G401.6 (cell line): ENCODE data around the gene MYH10.

ENCODE experiments used
- FAIRE-seq: peaks from 2 replicates; lab custom pipeline; 2012; peaks lifted over from hg19 to GRCh38; lab: Jason Lieb, UNC

The MYH10 gene

DNA sequence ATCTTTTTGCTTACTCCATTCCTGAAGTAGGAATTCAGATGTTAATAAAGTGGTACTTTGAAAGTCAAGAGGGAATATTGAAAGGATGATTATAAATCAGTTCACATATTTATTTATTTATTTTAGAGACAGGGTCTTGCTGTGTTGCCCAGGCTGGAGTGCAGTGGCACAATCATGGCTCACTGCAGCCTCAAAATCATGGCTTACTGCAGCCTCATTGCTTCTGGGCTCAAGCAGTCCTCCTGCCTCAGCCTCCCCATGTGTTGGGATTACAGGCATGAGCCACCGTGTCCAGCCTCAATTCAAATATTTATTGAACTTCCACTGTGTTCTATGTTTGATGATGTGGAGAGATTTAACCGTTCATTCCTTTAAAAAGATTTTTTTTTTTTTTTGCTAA is 188.2 kb downstream of the MYH10 start:
- no peak for FAIRE-seq

DNA sequence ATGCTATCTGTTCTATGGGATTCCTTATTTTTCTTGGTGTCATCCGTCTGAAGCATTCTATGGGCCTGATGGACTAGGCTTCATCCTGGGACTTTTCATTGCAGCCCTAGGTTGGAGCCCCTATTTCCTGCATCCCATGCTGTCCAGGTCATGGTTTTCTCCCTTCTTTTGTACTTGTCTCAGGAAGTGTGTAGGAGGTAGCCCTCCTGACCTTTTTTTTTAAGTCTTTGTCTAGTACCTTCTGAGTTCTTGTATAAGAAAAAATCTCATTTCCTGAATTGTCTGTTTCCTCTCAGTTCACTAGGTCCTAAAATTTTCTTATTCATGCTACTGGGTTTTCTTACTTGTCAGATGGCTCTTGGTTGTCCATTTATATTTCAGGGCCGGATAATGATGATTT is 188.8 kb downstream of the MYH10 start:
- no peak for FAIRE-seq

DNA sequence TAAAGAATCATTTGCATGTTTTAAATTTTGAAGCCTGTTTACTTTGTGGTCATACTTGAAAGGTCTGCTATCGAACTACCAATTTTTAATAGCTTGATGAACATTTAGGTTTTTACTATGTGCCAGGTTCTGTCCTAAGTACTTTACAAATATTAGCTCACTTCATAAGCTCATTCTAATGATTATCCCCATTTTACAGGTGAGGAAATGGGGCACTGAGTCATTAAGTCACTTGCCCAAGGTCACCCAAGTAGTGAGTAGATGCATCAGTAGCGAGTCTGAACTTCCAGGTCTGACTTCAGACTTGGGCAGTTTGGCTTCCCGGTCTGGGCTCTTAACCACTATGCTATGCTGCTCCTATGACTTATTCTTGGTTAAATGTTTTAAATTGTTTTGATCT is 190.8 kb downstream of the MYH10 start:
- no peak for FAIRE-seq

DNA sequence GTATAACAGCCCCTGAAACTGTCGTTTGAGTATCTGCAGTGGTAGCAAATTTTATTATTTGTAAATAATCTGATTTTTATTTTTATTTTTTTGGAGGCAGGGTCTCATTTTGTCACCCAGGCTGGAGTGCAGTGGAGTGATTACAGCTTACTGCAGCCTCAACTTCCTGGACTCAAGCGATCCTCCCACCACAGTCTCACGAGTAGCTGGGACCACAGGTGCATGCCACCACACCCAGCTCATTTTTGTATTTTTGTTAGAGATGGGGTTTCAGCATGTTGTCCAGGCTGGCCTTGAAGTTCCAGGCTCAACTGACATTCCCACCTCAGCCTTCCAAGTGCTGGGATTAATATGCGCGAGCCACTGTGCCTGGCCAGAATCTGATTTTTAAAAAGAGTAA is 192.1 kb downstream of the MYH10 start:
- no peak for FAIRE-seq

DNA sequence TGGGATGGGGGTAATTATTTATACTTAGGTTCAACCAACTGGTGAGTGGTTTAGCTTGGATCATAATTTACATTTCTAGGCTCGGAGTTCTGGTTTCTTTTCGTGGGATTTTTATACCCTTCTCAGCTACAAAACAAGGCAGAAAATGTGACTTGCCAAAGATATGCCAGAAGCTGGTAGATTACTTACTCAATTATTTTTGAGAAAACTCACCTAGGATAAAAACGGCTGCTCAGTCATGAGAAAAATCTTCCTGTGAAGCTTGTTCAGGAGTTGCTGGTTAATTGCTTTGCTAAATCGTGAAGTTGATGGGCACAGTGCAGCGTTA is 193.7 kb downstream of the MYH10 start:
- no peak for FAIRE-seq

DNA sequence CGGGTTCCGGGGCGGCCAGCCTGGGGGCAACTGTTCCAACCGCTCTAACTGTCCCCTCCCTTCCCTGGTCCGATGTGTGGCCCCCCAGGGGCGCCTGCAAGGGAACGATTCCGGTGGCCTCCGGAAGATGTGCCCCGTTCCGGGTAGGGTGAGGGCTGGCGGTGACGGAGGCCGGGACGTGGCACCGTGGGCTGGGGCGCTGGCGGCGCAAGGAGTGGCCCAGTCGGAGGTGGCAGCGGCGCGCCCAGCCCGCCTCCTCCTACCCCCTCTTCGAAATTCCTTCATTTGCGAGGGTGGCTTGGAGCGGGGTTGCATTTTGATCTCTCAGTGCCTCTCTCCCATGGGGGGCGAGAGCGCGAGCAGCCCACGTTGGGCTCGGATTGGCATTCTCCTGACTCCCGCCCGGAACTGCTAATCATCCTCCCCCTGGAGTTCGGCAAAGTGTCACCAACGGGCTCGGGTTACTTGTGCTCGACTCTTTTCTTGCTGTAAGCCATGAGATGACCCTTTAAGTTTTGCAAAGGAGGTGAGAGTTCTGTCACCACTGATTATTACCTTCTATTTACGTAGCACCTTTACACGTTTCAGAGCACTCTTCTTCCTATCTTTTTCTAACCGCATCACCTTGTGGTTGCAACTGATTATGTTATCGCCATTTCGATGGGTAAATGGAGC is 194.2 kb downstream of the MYH10 start:
- FAIRE-seq, result no peak

DNA sequence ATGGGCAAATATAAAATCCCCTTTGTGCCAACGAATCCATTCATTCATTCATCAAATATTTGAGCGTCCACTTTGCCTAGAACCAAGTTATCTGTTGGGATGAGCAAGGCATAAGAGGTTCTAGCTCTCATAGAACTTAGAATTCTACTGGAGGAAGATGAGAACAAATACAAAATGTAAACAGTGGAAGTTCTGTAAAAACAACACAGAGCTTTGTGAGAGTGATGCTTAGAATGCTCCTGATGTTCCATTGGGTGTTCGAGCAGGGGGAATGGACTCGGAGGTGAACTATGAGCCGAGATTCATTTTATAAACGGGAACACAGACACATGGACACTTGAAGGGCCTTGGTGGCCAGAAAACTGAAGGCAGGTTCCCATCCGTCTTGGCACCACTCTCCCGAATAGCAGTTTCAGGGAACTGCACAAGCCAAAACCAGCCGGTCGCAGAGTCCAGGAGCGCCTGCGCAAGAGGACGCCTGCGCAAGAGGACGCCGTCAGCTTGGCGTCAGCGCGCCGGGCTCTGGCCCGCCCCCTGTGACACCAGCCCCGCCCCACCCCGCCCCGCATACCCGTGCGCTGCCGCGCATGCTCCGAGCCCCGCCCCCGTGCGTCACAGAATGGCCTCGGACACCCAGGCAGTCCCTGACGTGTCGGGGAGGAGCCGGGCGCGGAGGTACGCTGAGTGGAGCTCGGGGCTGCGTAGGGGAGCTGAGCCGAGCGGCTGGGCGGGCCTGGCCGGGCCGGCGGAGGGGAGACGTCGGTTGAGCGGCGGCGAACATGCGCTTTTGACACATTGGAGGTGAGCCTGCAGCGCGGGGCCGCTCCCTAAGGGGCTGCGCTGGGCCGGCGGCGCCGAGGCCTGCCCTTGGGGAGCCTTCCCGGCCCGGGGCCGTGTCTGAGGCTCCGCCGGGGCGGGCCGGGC is 195.0 kb downstream of the MYH10 start, which contains the start of gene NDEL1:
Gene NDEL1, plus strand, starts transcription at position 640 of the 924 bp plus-strand sequence. CDS start 8,388 bp downstream, outside the sequence.
- no peak for FAIRE-seq

DNA sequence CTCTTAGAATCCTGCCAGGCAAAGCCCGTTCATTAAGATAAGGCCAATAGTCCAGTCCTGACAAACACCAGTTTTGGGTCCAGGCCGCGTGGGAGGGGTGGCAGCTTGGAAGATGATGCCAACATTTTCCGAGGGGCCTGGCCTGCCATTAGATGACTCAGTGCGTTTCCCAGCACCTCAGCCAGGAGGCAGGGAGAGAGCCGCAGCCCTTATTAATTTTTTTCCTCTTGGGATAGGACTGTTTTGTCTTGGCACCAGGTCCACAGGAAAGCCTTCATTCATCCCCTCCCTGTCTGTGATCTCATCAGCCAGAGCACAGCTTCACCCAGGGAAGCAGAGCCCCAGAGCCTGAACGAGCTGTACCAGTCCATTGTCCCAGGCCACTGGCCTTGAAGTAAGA is 199.6 kb downstream of the MYH10 start:
- no peak for FAIRE-seq

DNA sequence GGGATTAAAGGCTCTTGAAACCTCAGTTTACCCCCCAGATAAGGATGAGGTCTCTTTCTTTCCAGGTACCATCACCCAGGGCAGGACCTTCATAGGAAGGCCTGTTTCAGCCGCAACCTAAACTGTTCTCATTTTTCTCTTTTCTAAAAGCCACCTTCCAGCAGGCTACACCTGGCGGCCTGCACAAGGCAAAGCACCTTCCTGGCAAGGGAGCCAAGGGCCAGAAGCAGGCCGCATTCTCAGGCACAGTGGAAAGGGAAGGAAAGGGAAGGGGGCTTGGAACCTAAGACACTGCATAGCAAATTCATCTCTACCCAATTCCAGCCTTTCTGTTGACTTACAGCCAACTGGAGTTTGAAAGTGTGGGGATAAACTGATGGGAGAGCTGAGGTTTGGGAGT is 203.7 kb downstream of the MYH10 start:
- no peak for FAIRE-seq

DNA sequence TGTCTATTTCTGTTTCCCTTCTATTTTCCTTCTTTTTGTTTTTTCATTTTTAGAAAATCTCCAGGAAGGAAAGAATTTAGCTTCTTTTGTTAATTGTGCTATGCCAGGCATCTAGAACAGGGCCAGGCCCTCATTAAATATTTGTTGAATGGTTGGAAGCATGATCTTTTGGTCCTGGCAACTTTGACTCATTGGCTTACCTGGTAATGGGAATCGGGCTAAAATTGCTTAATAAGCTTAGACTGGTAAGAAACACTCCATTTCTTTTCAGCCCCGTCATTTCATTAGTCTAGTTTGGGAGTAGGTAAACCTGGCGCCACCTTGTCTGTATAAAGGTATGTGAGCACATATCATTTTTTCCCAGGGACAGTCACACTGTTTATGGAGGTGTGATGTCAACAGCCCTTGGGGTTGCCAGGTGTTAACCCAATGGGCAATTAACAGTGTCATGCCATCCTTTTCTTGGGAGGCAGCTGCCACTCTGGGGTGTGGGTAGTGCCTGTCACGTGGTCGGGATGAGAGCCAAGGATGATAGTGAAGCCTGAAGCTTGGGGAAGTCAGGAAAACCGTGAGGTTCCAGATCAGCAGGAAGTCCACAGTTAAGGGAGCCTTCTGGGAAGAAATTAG is 204.3 kb downstream of the MYH10 start:
- FAIRE-seq, result no peak
